HepG2 (cell line): Measurements from ENCODE around the gene IRAK4. TPM values are rescaled to one million over a fixed set of nuclear protein-coding genes. Genes with fewer than 3 reads are reported as not detected.

Source experiments
- BHLHE40 ChIP-seq: IDR thresholded peaks from 2 replicates; pipeline ENCODE4 v1.6.1; 2011; ENCODE audit warnings: low read length, improper control_type of control experiment
- MYNN ChIP-seq: sonication (generic); formaldehyde crosslinking; IDR thresholded peaks from 2 replicates; pipeline ENCODE4 v1.4.0; 2020; ENCODE audit warnings: mild to moderate bottlenecking, low read depth, missing genetic modification reagents
- POLR2AphosphoS5 ChIP-seq: IDR thresholded peaks from 2 replicates; pipeline ENCODE4 v1.6.1; 2012; ENCODE audit warnings: low read depth, low read length
- SSRP1 ChIP-seq: IDR thresholded peaks from 2 replicates; pipeline ENCODE4 v1.6.1; 2016; ENCODE audit warnings: control low read depth
- TRIM24 ChIP-seq: sonication (generic); formaldehyde crosslinking; IDR thresholded peaks from 2 replicates; pipeline ENCODE4 v1.8.0; 2022; ENCODE audit warnings: mild to moderate bottlenecking, missing genetic modification reagents
- YEATS2 ChIP-seq: sonication (generic); formaldehyde crosslinking; IDR thresholded peaks from 2 replicates; pipeline ENCODE4 v1.4.0; 2020; ENCODE audit warnings: missing genetic modification reagents, borderline replicate concordance
- ZNF446 ChIP-seq: sonication (generic); formaldehyde crosslinking; IDR thresholded peaks from 2 replicates; pipeline ENCODE4 v1.5.0; 2020; ENCODE audit warnings: mild to moderate bottlenecking, missing genetic modification reagents
- ZNF563 ChIP-seq: sonication (generic); formaldehyde crosslinking; IDR thresholded peaks from 2 replicates; pipeline ENCODE4 v1.8.0; 2022; ENCODE audit warnings: mild to moderate bottlenecking, moderate library complexity, missing genetic modification reagents
- polyA plus RNA-seq, 8 experiments: library from polyadenylated mRNA; depleted of rRNA in 3 of 8; stranded (reverse) in 7 of 8; unstranded in 1 of 8; fragments of >200 nt; fragmentation: Illumina TruSeq in 4 of 8; extraction: Trizol in 4 of 8; gene quantifications; 2 replicates each; pipeline versions ENCODE4 v1.2.1 to v1.2.3, GENCODE V29; 2011 to 2016; ENCODE audit warnings: low read depth in 4 of 8, missing spikeins in 1 of 8, mixed read lengths in 1 of 8; ENCODE audit not compliant: insufficient read depth in 1 of 8
- total RNA-seq, 5 experiments: library from RNA; depleted of rRNA; stranded (reverse); fragments of >200 nt; fragmentation: Illumina TruSeq; extraction: Trizol; gene quantifications; 2 replicates each; pipeline ENCODE4 v1.2.3, GENCODE V29; 2016; ENCODE audit warnings: low read depth in 1 of 5
- TF ChIP-seq, protein P1 (sequence below): sonication (generic); formaldehyde crosslinking; IDR thresholded peaks from 2 replicates; pipeline ENCODE4 v1.5.0; 2020; ENCODE audit warnings: mild to moderate bottlenecking, missing genetic modification reagents
- TF ChIP-seq, protein P2 (sequence below): conservative IDR thresholded peaks from 2 replicates; pipeline ENCODE4 v1.6.1; 2018; ENCODE audit warnings: missing genetic modification reagents

Gene IRAK4
- total and polyA plus RNA-seq, 2 of the 13 experiments (the other 11 are each of a cell fraction or from before 2014, with no cell fraction given): 6.6 to 7.1 TPM

DNA sequence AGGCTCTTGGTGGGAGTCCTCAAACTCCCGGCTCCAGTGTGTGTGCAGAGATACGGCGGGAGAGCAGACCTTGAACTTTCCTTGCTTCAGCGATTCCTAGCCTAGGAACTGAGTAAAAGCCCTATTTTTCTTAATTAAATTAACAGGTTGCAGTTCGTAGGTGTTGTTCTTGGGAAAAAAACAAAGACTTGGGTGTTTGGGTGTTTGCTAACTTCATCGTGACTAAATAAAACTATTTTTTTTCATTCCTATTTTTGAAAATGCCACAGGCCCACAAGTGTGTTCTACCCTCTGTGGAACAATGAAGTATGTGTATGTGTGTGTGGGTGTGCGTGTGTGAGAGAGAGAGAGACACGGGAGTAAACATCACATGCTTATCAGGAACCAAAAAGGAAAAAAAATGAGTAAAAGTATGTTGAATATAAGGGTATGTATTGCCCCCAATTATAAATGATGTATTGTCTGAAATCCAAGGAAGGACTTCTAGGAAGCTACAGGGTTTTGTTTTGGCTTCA lies 77.8 kb downstream of the IRAK4 start (continued):
- TF ChIP-seq, protein P1, sequence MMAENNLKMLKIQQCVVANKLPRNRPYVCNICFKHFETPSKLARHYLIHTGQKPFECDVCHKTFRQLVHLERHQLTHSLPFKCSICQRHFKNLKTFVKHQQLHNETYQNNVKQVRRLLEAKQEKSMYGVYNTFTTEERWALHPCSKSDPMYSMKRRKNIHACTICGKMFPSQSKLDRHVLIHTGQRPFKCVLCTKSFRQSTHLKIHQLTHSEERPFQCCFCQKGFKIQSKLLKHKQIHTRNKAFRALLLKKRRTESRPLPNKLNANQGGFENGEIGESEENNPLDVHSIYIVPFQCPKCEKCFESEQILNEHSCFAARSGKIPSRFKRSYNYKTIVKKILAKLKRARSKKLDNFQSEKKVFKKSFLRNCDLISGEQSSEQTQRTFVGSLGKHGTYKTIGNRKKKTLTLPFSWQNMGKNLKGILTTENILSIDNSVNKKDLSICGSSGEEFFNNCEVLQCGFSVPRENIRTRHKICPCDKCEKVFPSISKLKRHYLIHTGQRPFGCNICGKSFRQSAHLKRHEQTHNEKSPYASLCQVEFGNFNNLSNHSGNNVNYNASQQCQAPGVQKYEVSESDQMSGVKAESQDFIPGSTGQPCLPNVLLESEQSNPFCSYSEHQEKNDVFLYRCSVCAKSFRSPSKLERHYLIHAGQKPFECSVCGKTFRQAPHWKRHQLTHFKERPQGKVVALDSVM (CRISPR knock-in tag): 0 out of 2 replicates have a peak, but pooled peaks have one; percentile 14
- TF ChIP-seq ZNF563 (CRISPR knock-in tag) (0 out of 2 replicates have a peak, but pooled peaks have one; percentile 4), MYNN (CRISPR knock-in tag) (no peak), SSRP1 (CRISPR knock-in tag) (0 out of 2 replicates have a peak, but pooled peaks have one; percentile 47), ZNF446 (CRISPR knock-in tag) (peak; percentile 75; the same call in 1 of the 2 replicates), YEATS2 (CRISPR knock-in tag) (0 out of 2 replicates have a peak, but pooled peaks have one; percentile 1), TRIM24 (no peak), BHLHE40 (peak; percentile 46; the same call in 1 of the 2 replicates), POLR2AphosphoS5 (0 out of 2 replicates have a peak, but pooled peaks have one; percentile 10)
- TF ChIP-seq, protein P2, sequence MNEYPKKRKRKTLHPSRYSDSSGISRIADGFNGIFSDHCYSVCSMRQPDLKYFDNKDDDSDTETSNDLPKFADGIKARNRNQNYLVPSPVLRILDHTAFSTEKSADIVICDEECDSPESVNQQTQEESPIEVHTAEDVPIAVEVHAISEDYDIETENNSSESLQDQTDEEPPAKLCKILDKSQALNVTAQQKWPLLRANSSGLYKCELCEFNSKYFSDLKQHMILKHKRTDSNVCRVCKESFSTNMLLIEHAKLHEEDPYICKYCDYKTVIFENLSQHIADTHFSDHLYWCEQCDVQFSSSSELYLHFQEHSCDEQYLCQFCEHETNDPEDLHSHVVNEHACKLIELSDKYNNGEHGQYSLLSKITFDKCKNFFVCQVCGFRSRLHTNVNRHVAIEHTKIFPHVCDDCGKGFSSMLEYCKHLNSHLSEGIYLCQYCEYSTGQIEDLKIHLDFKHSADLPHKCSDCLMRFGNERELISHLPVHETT (CRISPR knock-in tag): 0 out of 2 replicates have a peak, but pooled peaks have one; percentile 25

Other genes with a start within 250 kb of the IRAK4 start
- not detected in 2 replicates for gene ADAMTS20, start 206.7 kb upstream of the IRAK4 start, total RNA-seq (2016; rRNA removed; fragmentation: Illumina TruSeq; extraction: Trizol)
- gene ADAMTS20, start 206.7 kb upstream of the IRAK4 start, polyA plus RNA-seq (2011; rRNA removed): not detected in 2 replicates
- gene PUS7L, start 161 bp upstream of the IRAK4 start, total RNA-seq (2016; rRNA removed; fragmentation: Illumina TruSeq; extraction: Trizol): 37.6 and 92.7 TPM in 2 replicates
- 5.9 and 6.5 TPM in 2 replicates for gene PUS7L, start 161 bp upstream of the IRAK4 start, polyA plus RNA-seq (2011; rRNA removed)
- gene TWF1, start 47.4 kb downstream of the IRAK4 start, total RNA-seq (2016; rRNA removed; fragmentation: Illumina TruSeq; extraction: Trizol): 85.5 and 148 TPM in 2 replicates
- gene TWF1, start 47.4 kb downstream of the IRAK4 start, polyA plus RNA-seq (2011; rRNA removed): 22.3 and 32.3 TPM in 2 replicates
- 6.5 and 8.5 TPM in 2 replicates for gene TMEM117, start 77.1 kb downstream of the IRAK4 start, total RNA-seq (2016; rRNA removed; fragmentation: Illumina TruSeq; extraction: Trizol)
- gene TMEM117, start 77.1 kb downstream of the IRAK4 start, polyA plus RNA-seq (2011; rRNA removed): 2.8 and 3.6 TPM in 2 replicates